Chondrocyte (in vitro differentiated cells): ENCODE measurements around the gene KLK8. TPM values are rescaled to one million over a fixed set of nuclear protein-coding genes. Genes with fewer than 3 reads are reported as not detected.
"Not testable (repeated sequence)": the region's sequence is repeated elsewhere in the genome, so short reads cannot be mapped to it uniquely, and the experiment has no call there.

Experiments used
- DNase-seq: peaks from one replicate; pipeline ENCODE4 v3.0.0; 2021; ENCODE audit warnings: mixed read lengths, low spot score
- H3K27ac Mint-ChIP-seq: one replicate; pipeline ENCODE4 v1.8.0; 2021; ENCODE audit warnings: mild to moderate bottlenecking, moderate library complexity, mixed read lengths; ENCODE audit not compliant: unreplicated experiment
- H3K27me3 Mint-ChIP-seq: 2 replicates; pipeline ENCODE4 v1.8.0; 2021; ENCODE audit warnings: low read depth, mixed read lengths
- H3K36me3 Mint-ChIP-seq: 2 replicates; pipeline ENCODE4 v1.8.0; 2021; ENCODE audit warnings: low read depth, mixed read lengths
- H3K4me1 Mint-ChIP-seq: 2 replicates; pipeline ENCODE4 v1.8.0; 2021; ENCODE audit warnings: low read depth, mild to moderate bottlenecking, mixed read lengths
- H3K4me3 Mint-ChIP-seq: one replicate; pipeline ENCODE4 v1.8.0; 2021; ENCODE audit warnings: mild to moderate bottlenecking, moderate library complexity, mixed read lengths; ENCODE audit not compliant: unreplicated experiment
- H3K9me3 Mint-ChIP-seq: 2 replicates; pipeline ENCODE4 v1.8.0; 2021; ENCODE audit warnings: low read depth, mixed read lengths
- CTCF ChIP-seq: fragments of 200-600 bp; sonication (generic); IDR thresholded peaks from 2 replicates; pipeline ENCODE4 v1.5.0; 2021; ENCODE audit warnings: antibody characterized with exemption, mild to moderate bottlenecking, moderate library complexity
- total RNA-seq: library from RNA; stranded (reverse); gene quantifications from 3 replicates; pipeline ENCODE4 v1.2.1, GENCODE V29; 2021

KLK8 gene
- total RNA-seq, 1 donor from 2014 or later, result not detected

GRCh38 chr19:51000426-51000825 is 978 bp downstream of the KLK8 start:
- no peaks in the 10 kb centered on the region for H3K36me3 Mint-ChIP-seq
- TF ChIP-seq CTCF, result no peak
- H3K27me3 Mint-ChIP-seq, result peaks cover 16% of the 10 kb centered on the region
- H3K27ac Mint-ChIP-seq, result no peak overlapping the region
- no peak overlapping the region for H3K4me3 Mint-ChIP-seq
- no peak for DNase-seq
- H3K4me1 Mint-ChIP-seq, result no peaks in the 10 kb centered on the region
- H3K9me3 Mint-ChIP-seq, result no peaks in the 10 kb centered on the region

- no peak for TF ChIP-seq CTCF
- Mint-ChIP-seq H3K27me3 (peaks cover 11% of the 10 kb centered on the region), H3K4me3 (no peak overlapping the region), H3K9me3 (no peaks in the 10 kb centered on the region), H3K4me1 (no peaks in the 10 kb centered on the region), H3K27ac (no peak overlapping the region), H3K36me3 (no peaks in the 10 kb centered on the region)
- DNase-seq, result no peak
These were observed 2.7 kb downstream of the KLK8 start for GRCh38 chr19:50998686-50999085.

GRCh38 chr19:50998061-50998460 is 3.3 kb downstream of the KLK8 start:
- Mint-ChIP-seq H3K27me3 (peaks cover 9% of the 10 kb centered on the region), H3K36me3 (no peaks in the 10 kb centered on the region), H3K4me1 (no peaks in the 10 kb centered on the region), H3K9me3 (no peaks in the 10 kb centered on the region), H3K27ac (no peak overlapping the region), H3K4me3 (no peak overlapping the region)
- DNase-seq, result no peak
- TF ChIP-seq CTCF, result no peak

- DNase-seq, result no peak
- H3K4me3 Mint-ChIP-seq, result no peak overlapping the region
- TF ChIP-seq CTCF, result no peak
- no peak overlapping the region for H3K27ac Mint-ChIP-seq
- peaks cover 2% of the 10 kb centered on the region for H3K27me3 Mint-ChIP-seq
- no peaks in the 10 kb centered on the region for H3K9me3 Mint-ChIP-seq
- no peaks in the 10 kb centered on the region for H3K4me1 Mint-ChIP-seq
- no peaks in the 10 kb centered on the region for H3K36me3 Mint-ChIP-seq
These were observed 7.3 kb downstream of the KLK8 start for GRCh38 chr19:50994129-50994528.

- Mint-ChIP-seq H3K4me3 (no peak overlapping the region), H3K27ac (no peak overlapping the region), H3K27me3 (peaks cover 2% of the 10 kb centered on the region), H3K9me3 (no peaks in the 10 kb centered on the region), H3K36me3 (no peaks in the 10 kb centered on the region), H3K4me1 (no peaks in the 10 kb centered on the region)
- TF ChIP-seq CTCF, result no peak
- no peak for DNase-seq
These were observed 8.8 kb downstream of the KLK8 start for GRCh38 chr19:50992666-50993035.

GRCh38 chr19:50984416-50984815 is 17.0 kb downstream of the KLK8 start:
- not testable (repeated sequence) for H3K4me3 Mint-ChIP-seq, H3K36me3 Mint-ChIP-seq, H3K27ac Mint-ChIP-seq, H3K4me1 Mint-ChIP-seq, H3K27me3 Mint-ChIP-seq, DNase-seq, H3K9me3 Mint-ChIP-seq
